Stromal cell of bone marrow (primary cell): ENCODE data around the gene CCDC83.
A peak's percentile ranks its signal among the peaks of the same experiment; 100 is the strongest.

ENCODE experiments used
- DNase-seq: peaks from one replicate; pipeline ENCODE4 v3.0.0-alpha.2; 2012; ENCODE audit warnings: low read depth

CCDC83 gene

DNA sequence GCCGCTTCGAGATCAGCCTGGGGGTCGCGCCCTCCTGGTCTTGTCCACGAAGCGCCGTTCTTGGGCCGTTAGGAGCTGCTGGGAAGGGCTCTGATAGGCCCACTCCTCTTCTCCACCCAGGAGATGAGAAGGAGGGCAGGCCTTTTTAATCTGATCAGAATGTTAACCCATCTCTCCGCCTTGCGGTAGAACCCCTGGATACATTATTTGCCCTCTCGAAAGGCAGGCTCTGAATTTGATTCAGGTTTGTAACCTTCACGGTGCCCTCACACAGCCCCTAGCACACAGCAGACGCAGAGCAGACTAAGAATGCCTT is at the start of gene CCDC83:
Gene CCDC83 (plus strand): TSS at position 43 of the 316 bp plus-strand sequence. CDS start 9,741 bp downstream, outside the sequence.
- DNase-seq = no peak

- no peak for DNase-seq
Measured at GRCh38 chr11:85805387-85805786, 49.8 kb upstream of the CCDC83 start.

GRCh38 chr11:85806016-85806415 is 49.2 kb upstream of the CCDC83 start:
- DNase-seq = no peak

DNA sequence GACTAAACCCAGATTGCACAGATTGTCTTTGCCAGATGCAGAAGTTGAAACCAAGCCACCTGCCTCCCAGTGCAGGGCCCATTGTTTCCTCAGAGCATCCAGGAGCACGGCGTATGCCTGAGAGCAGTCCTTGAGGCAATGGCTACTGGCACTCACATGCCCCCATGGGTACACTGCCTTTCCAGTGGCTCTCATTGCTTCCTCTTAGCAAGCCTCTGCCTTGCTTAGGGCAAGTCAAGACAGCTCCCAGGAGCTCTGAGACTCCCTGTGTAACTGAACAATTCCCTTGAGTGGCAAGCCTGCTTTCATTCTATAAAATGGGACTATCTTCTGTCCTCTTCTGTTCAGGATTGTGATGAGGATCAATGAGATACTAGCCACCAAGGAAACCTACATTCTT is 48.3 kb upstream of the CCDC83 start:
- no peak for DNase-seq

GRCh38 chr11:85809191-85809590 is 46.0 kb upstream of the CCDC83 start:
- no peak for DNase-seq

DNA sequence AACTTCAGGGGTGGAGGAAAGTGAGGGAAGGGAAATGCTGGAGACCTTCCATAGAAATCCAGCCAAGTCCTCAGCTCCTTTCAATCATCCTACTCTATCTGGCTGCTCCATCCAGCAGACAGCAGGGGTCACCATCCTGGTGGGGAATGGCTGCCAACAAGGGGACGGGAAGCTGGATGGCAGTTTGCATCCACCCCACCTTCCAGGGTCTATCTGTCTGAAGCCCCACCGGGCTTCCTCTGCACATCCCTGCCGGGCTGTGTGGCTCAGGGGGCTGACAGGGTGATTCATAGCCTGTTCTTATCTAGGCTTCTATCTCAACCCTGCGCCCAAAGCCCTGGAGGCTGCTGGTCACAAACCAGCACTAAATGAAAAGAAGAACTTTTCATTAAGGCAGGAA is 45.3 kb upstream of the CCDC83 start:
- no peak for DNase-seq

DNA sequence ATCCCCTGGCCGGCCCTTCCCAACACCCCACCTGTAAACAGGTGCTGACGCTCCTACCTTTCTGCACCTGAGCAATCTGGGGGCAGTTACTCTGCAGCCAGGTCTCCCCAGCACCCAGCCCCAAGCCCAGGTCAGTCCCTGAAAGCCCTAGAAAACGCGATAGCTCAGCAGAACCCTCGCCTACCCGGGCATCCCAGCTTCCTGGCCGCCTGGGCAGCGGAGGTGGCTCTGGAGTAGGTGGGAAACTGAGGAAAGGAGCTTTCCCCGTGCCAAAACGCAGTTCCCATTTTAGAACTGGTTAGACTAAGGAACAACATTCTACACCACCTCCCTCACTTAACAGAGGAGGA is 44.7 kb upstream of the CCDC83 start:
- DNase-seq = no peak

DNA sequence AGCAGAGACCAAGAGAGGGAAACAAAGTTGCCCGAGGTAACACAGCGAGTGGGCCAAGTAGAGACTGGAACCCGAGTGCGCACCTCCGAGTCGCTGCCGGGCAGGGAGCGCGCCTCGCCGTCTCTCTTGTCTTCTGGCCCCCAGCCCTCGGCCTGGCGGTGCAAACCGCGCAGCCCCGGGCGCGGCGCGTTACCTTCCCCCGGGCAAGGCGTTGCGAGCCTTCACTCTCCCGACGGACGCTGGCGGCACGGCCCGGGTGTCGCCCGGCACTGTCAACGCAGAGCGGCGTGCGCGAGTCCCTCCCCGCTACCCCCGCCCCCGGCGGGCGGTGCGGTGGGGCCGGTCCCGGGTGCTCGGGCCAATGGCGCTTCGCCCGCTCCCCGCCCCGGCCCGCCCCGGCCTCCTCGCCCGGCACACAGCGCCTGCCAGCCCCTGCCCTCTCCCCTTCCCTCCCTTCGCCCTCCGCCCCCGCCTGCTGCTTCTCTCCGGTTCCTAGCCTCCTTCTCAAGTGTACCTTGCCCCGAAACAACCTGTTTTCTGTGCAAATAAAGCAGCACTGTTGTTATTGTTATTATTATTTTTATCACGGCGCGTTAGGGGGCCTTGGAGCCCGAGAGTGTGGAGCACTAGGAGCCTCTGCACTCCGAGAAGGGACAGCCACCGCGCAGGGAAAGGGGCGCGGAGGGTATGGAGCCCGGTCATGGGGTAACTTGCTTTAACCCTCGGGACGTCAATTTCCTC is 44.1 kb upstream of the CCDC83 start, which contains the start of gene SYTL2:
Gene SYTL2 (minus strand): TSS at position 271 of the 741 bp plus-strand sequence. CDS start 53,416 bp downstream, outside the sequence.
- DNase-seq = no peak

DNA sequence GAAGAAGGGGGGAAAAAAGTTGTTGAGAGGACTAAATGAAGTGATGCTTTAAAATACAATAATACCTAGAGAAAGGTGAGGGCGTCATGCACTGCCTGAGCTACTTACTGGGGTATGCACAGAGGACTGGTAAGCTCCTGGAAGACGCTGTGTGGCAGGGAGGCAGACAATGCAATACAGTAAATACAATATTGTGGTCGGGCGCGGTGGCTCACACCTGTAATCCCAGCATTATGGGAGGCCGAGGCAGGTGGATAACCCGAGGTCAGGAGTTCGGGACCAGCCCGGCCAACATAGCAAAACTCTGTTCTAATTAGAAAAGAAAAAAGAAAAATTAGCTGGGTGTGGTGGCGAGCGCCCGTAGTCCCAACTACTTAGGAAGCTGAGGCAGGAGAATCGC is 43.6 kb upstream of the CCDC83 start:
- DNase-seq = no peak

- DNase-seq = no peak
Measured at GRCh38 chr11:85813721-85814120, 41.5 kb upstream of the CCDC83 start.

DNA sequence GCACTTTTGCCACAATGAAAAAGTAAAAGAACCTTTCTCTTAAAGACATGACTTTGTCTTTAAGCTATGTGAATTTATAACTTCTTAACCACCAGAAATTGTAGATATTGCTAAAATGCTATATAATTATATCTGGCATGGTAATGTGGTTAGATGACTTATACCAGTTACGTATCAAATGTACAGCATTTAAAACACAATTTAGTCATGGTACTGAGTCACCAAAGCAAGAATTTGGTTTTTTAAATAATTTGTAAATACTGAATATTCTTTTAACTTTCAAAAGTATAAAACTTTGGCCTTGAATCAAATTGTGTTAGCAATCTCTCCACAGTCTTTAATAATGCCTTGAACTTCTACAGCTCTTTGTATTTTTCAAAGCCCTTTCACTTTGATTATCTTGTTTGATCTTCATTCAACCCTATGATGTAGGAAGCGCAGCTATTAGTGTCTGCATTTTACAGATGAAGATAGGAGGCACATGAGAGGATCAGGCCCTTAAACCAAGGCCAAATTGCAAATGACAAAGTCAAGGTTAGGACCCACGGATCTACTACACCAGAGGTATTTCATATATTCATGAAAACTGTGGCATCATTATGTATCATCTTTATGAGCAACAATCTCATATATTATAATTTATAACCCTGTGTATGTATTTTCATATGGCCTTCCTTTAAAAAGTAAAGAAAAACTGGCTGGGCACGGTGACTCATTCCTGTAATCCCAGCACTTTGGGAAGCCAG is 39.8 kb upstream of the CCDC83 start:
- DNase-seq = peak; percentile 52

- no peak for DNase-seq
Measured at GRCh38 chr11:85819441-85819840, 35.7 kb upstream of the CCDC83 start.

- peak; percentile 28 for DNase-seq
Measured at GRCh38 chr11:85821636-85822035, 33.5 kb upstream of the CCDC83 start.

DNA sequence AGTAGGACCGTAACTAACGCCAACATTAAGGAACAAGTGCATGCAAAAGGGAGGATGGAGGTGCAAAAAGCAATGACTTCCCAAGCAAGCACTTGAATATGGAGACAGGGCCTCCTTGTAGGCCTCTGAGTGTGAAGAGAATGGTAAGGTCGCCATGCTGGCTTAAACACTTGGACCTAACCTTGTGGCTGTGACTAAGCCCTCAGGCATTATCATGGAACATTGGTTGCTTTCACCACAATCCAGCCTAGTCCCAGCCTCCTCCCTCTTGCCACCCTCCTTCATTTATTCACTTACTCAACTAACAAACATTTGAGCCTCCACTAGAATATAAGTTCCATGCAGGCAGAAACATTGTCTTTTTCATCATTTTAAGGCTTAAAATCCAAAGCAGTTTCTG is 32.4 kb upstream of the CCDC83 start:
- DNase-seq = peak; percentile 21

DNA sequence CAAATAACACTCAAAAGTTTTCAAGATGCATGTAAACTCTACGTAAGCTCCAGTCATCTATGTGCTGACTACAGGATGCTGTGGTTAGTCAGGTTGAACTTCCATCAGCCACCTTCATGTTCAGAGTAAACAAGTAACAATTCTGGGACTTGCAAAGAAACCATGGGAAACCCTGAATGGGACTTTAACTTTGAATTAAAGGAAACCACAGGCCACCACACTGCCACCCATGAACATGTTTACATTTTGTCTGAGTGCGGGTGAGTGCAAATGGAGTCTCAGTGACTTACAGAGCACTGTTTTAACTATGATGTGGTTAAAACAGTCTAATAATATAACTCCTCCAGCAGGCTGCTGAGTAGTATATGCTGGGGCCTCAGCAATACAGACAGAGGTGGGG is 31.4 kb upstream of the CCDC83 start:
- no peak for DNase-seq

- no peak for DNase-seq
Measured at GRCh38 chr11:85825616-85826015, 29.6 kb upstream of the CCDC83 start.

- DNase-seq = peak; percentile 21
Measured at GRCh38 chr11:85826116-85826855, 28.9 kb upstream of the CCDC83 start.

DNA sequence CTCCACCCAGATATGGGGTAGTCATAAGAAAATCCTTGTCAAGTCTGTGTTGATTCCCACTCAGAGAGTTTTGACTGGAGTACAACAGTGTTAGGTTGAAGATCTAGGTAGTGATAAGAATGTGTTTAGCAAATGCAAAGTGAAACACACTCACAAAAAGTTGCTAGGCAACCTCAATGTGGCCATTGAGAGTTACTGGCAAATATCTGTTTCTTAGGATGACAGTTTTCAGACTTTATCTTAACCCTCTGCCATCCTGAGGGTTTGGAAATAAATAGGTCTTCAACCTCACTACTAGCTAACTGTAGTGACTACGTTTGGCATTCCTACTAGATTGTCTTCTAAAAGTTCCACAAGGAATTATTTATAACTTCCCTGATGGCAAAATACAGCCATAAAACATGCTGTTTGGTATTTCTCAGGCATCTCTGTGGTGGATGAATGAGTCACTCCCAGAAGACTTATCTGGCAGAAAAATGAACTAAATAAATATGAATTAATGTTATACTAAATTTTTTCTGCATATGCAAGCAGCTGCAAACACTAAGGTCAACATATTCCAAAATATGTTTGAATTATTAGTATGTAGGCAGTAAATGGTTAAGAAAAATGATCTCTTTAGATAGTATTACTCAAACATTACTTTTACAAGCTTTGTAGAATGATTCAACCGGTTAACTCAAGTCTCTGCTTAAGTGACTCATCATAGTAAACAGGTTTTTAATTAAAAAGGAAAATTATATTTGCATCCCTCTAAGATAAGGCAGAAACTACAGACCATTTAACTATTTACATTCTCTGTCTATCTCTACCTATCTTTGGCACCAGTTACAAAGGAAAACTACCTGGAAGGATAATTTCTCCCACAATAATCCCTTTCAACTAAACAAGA is 27.2 kb upstream of the CCDC83 start:
- DNase-seq = peak; percentile 92

DNA sequence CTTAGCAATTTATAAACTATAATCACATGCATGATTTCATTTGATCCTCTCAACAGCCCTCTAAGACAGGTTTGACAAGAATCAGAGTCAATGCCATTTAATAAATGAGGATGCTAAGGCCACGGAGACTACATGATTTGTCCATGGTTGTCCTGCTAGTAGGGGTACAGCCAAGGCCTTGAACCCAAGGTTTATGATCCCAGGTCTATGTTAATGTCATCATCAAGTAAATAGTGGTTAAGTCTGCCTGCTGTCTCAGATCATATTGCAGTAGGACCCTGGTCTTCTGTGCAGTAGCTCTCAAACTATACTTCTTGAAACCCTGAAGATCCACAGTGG is 26.6 kb upstream of the CCDC83 start:
- no peak for DNase-seq

DNA sequence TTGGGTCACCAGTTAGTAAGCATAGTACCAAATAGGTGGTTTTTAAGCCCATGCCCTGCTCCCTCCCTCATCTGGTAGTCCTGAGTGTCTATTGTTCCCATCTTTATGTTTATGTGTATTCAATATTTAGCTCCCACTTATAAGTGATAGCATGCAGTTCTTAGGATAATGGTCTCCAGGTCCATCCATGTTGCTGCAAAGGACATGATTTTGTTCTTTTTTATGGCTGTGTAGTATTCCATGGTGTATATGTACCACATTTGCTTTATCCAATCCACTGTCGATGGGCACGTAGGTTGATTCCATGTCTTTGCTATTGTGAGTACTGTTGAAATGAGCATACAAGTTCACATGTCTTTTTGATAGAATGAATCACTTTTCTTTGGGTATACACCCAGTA is 26.0 kb upstream of the CCDC83 start:
- DNase-seq = no peak

DNA sequence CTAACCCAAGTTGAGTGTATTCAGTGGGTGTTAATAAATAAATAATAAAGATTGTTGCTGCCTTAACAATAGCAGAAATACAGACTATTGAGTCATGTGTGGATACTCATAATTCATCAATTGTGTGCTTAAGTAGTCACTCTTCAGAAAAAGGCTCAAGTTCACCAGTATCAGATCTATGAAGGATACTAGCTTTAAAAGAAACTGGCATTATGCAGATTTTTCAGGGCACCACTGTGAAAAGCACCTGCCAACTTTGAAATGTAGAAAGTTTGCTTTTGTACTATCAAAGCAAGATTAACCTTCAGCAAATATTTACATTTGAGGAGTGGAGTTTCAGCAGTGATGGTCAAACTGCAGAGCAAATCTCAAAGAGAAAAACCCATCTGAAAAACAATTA is 24.1 kb upstream of the CCDC83 start:
- no peak for DNase-seq

- no peak for DNase-seq
Measured at GRCh38 chr11:85835263-85835662, 19.9 kb upstream of the CCDC83 start.
